Measurements from ENCODE around the gene MKI67.
"Not testable (repeated sequence)": the region's sequence is repeated elsewhere in the genome, so short reads cannot be mapped to it uniquely, and the experiment has no call there.

GRCh38 chr10:128094596-128094995 is 31.6 kb downstream of the MKI67 start:
- not testable (repeated sequence) for TF ChIP-seq CTCF (IDR thresholded peaks at IDR 0.05; ENCODE audit: extremely low read depth in 1 of 2, insufficient read depth in 1 of 2, low read depth in 1 of 2, low read length in 2 of 2); EZH2 (IDR thresholded peaks at IDR 0.05; ENCODE audit: borderline replicate concordance, low read depth, low read length, severe bottlenecking); POLR2AphosphoS5 (IDR thresholded peaks at IDR 0.05; ENCODE audit: insufficient read depth, low read depth, low read length); MAX (IDR thresholded peaks at IDR 0.05; ENCODE audit: insufficient read depth, insufficient read length); FOS (IDR thresholded peaks at IDR 0.05; ENCODE audit: borderline replicate concordance, insufficient read depth, low read length); JUN (IDR thresholded peaks at IDR 0.05; ENCODE audit: borderline replicate concordance, insufficient read depth, insufficient read length, low read depth); POLR2A (IDR thresholded peaks at IDR 0.05; ENCODE audit: low read depth, low read length); MYC (IDR thresholded peaks at IDR 0.05; ENCODE audit: low read depth, low read length)
